NCI-H2196 (cell line): Measurements from ENCODE around the gene DMRTC2.
"Not testable (repeated sequence)": the region's sequence is repeated elsewhere in the genome, so short reads cannot be mapped to it uniquely, and the experiment has no call there.

Source experiments
- DNase-seq: peaks from one replicate; lab custom pipeline; 2025; ENCODE audit not compliant: unreplicated experiment; lab: John Stamatoyannopoulos, UW

Gene DMRTC2

GRCh38 chr19:41869374-41869955, 24.6 kb downstream of the DMRTC2 start:
- DNase-seq: no peak

GRCh38 chr19:41870401-41870873, 25.6 kb downstream of the DMRTC2 start:
- no peak for DNase-seq

- no peak for DNase-seq
Measured at GRCh38 chr19:41871573-41872383, 26.9 kb downstream of the DMRTC2 start.

- DNase-seq: no peak
Measured at GRCh38 chr19:41872384-41872774, 27.5 kb downstream of the DMRTC2 start.

- DNase-seq: peak; percentile 82
Measured at GRCh38 chr19:41872775-41873647, 28.2 kb downstream of the DMRTC2 start.

- DNase-seq: not testable (repeated sequence)
Measured at GRCh38 chr19:41875973-41876372, 31.1 kb downstream of the DMRTC2 start.

GRCh38 chr19:41876847-41877832, 32.3 kb downstream of the DMRTC2 start, which contains the start of gene CD79A:
TSS of gene CD79A (plus strand) at chr19:41877279. CDS start at chr19:41877305, 26 bp downstream.
- no peak for DNase-seq

- DNase-seq: no peak
Measured at GRCh38 chr19:41877916-41878905, 33.4 kb downstream of the DMRTC2 start.

- DNase-seq: no peak
Measured at GRCh38 chr19:41879080-41879479, 34.2 kb downstream of the DMRTC2 start.

GRCh38 chr19:41879670-41880328, 35.0 kb downstream of the DMRTC2 start:
- DNase-seq: no peak

- DNase-seq: no peak
Measured at GRCh38 chr19:41880329-41880708, 35.5 kb downstream of the DMRTC2 start.

- no peak for DNase-seq
Measured at GRCh38 chr19:41882568-41883462, 38.0 kb downstream of the DMRTC2 start, which contains the start of gene ARHGEF1. TSS of gene ARHGEF1 (plus strand) at chr19:41883184. CDS start at chr19:41888083, 4,899 bp downstream.

- DNase-seq: no peak
Measured at GRCh38 chr19:41883463-41883820, 38.6 kb downstream of the DMRTC2 start.

- peak; percentile 98 for DNase-seq
Measured at GRCh38 chr19:41883821-41884733, 39.2 kb downstream of the DMRTC2 start.

- no peak for DNase-seq
Measured at GRCh38 chr19:41886761-41887710, 42.2 kb downstream of the DMRTC2 start.
